MCF 10A (cell line): Measurements from ENCODE around the gene CFAP65. TPM values are rescaled to one million over a fixed set of nuclear protein-coding genes. Genes with fewer than 3 reads are reported as not detected.
A peak's percentile ranks its signal among the peaks of the same experiment; 100 is the strongest.

Experiments used
- BruUV-seq: library from RNA; stranded (reverse); fragments of 400-500 nt; replicated peaks from 2 replicates; lab custom pipeline; 2021; lab: Mats Ljungman, UMichigan
- CTCF ChIA-PET: fragments of 300-600 bp; sonication (Branson Sonifier 250); formaldehyde crosslinking; extraction: SDS; loops from one replicate; lab custom pipeline; 2021; ENCODE audit warnings: antibody characterized with exemption, inconsistent platforms; lab: Yijun Ruan, JAX
- POLR2A ChIA-PET: fragments of 300-600, 350-650 bp; sonication (Branson Sonifier 250); formaldehyde crosslinking; extraction: SDS; loops from one replicate; lab custom pipeline; 2020; ENCODE audit warnings: antibody characterized with exemption, inconsistent platforms; lab: Yijun Ruan, JAX
- DNase-seq: peaks from one replicate; pipeline ENCODE4 v3.0.0-alpha.2; 2018; ENCODE audit not compliant: unreplicated experiment
- H3K27ac Mint-ChIP-seq: one replicate; pipeline ENCODE4 v1.8.0; 2022; ENCODE audit warnings: mild to moderate bottlenecking, low read depth, mixed read lengths; ENCODE audit not compliant: unreplicated experiment
- H3K27me3 Mint-ChIP-seq: one replicate; pipeline ENCODE4 v1.8.0; 2022; ENCODE audit warnings: mixed read lengths; ENCODE audit not compliant: insufficient read depth, unreplicated experiment
- H3K36me3 Mint-ChIP-seq: one replicate; pipeline ENCODE4 v1.8.0; 2022; ENCODE audit warnings: mild to moderate bottlenecking, moderate library complexity, mixed read lengths; ENCODE audit not compliant: insufficient read depth, unreplicated experiment
- H3K4me1 Mint-ChIP-seq: one replicate; pipeline ENCODE4 v1.8.0; 2022; ENCODE audit warnings: mixed read lengths; ENCODE audit not compliant: insufficient read depth, unreplicated experiment
- H3K4me3 Mint-ChIP-seq: one replicate; pipeline ENCODE4 v1.8.0; 2022; ENCODE audit warnings: mild to moderate bottlenecking, moderate library complexity, mixed read lengths; ENCODE audit not compliant: unreplicated experiment
- H3K9me3 Mint-ChIP-seq: one replicate; pipeline ENCODE4 v1.8.0; 2022; ENCODE audit warnings: mixed read lengths; ENCODE audit not compliant: unreplicated experiment
- intact Hi-C: fragments of 100-400 bp; cut with micrococcal nuclease; formaldehyde crosslinking; loops from 2 replicates; pipeline ENCODE4 v1.14.1; 2022
- total RNA-seq: library from RNA; stranded (reverse); gene quantifications from 2 replicates; pipeline ENCODE4 v1.2.3, GENCODE V29; 2022
- TF ChIP-seq, protein P1 (sequence below): fragments of 200-600 bp; IDR thresholded peaks from one replicate; pipeline ENCODE4 v1.8.0; 2022; ENCODE audit warnings: antibody characterized with exemption, mild to moderate bottlenecking; ENCODE audit not compliant: unreplicated experiment

The CFAP65 gene
- total RNA-seq, 1 experiment from 2014 or later, result not detected

DNA sequence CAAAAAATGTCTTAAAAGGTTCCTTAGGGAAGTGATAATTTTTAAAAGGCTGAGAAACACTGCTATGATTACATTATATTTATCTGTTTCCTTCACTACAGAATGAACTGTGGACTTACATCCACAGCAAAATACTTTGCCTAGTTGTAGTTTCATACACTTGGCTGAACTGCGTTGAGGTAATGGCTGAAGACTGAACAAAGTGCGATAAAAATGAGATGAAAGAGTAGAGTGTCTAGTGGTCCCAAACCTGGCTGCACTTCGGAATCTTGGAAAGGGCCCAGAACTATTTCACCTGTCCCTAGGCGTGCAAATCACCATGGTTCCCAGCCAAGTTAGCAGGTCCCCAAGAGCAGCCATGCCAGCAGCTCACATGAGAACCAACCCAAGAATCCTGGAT is 37.6 kb upstream of the CFAP65 start:
- TF ChIP-seq, protein P1, sequence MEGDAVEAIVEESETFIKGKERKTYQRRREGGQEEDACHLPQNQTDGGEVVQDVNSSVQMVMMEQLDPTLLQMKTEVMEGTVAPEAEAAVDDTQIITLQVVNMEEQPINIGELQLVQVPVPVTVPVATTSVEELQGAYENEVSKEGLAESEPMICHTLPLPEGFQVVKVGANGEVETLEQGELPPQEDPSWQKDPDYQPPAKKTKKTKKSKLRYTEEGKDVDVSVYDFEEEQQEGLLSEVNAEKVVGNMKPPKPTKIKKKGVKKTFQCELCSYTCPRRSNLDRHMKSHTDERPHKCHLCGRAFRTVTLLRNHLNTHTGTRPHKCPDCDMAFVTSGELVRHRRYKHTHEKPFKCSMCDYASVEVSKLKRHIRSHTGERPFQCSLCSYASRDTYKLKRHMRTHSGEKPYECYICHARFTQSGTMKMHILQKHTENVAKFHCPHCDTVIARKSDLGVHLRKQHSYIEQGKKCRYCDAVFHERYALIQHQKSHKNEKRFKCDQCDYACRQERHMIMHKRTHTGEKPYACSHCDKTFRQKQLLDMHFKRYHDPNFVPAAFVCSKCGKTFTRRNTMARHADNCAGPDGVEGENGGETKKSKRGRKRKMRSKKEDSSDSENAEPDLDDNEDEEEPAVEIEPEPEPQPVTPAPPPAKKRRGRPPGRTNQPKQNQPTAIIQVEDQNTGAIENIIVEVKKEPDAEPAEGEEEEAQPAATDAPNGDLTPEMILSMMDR, result no peak
- ChIA-PET CTCF (interaction anchor here (0.6 to 2.1 kb wide), 3 partner anchors 14 to 202 kb away, joined by 4 to 9 read pairs (median 4); no protein-coding TSS in a partner anchor), POLR2A (no interaction called here)
- H3K9me3 Mint-ChIP-seq, result no peaks in the 10 kb centered on the region
- H3K36me3 Mint-ChIP-seq, result peaks cover 25% of the 10 kb centered on the region
- intact Hi-C loops, result loop anchor here (5.0 kb wide), 1 partner anchor 38 kb away; no protein-coding TSS in a partner anchor
- H3K4me3 Mint-ChIP-seq, result no peak overlapping the region
- DNase-seq, result no peak
- H3K27ac Mint-ChIP-seq, result no peak overlapping the region
- no peaks in the 10 kb centered on the region for H3K4me1 Mint-ChIP-seq
- no peaks in the 10 kb centered on the region for H3K27me3 Mint-ChIP-seq
- no TSS peak for BruUV-seq

DNA sequence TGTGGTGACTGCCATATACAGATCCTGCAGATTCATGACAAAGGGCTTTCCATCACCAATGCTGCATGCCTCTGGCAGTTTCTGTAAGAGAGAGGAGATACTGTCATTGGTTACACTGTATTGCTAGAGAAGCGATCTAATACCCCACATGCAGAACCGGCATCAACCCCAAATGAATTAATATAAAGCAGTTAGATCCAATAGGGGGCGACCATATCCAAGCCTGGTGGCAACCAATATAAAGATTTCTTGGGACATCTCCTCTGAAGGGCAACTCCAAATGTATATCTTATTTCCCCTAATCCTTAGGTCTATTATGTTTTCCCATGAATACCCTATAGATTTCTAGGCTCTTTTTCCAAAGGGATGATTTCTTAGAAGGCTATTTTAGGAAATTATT is 36.8 kb upstream of the CFAP65 start:
- H3K27me3 Mint-ChIP-seq, result no peaks in the 10 kb centered on the region
- H3K36me3 Mint-ChIP-seq, result peaks cover 25% of the 10 kb centered on the region
- no peak overlapping the region for H3K27ac Mint-ChIP-seq
- BruUV-seq, result no TSS peak
- ChIA-PET POLR2A (no interaction called here), CTCF (no interaction called here)
- no peaks in the 10 kb centered on the region for H3K9me3 Mint-ChIP-seq
- H3K4me1 Mint-ChIP-seq, result no peaks in the 10 kb centered on the region
- intact Hi-C loops, result loop anchor here (5.0 kb wide), 1 partner anchor 39 kb away; no protein-coding TSS in a partner anchor
- TF ChIP-seq, protein P1, result no peak
- no peak overlapping the region for H3K4me3 Mint-ChIP-seq
- DNase-seq, result no peak

DNA sequence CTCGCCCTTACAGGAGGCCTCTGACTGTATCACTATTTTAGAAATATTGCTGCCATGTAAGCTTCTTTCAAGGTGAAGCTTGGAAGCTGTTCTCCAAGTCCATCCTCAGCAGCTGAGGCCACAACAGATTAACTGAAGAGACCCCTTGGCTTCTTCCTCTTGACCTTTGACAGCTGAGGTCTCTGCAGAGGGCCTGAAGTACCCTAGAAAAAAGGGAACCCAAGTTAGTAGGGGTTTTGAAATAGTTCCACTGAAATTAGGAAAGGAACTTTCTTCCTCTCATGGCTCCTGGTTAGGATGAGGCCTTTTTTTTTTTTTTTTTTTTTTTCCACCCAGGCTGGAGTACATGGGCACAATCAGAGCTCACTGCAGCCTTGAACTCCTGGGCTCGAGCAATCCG is 34.9 kb upstream of the CFAP65 start:
- POLR2A ChIA-PET, result no interaction called here
- Mint-ChIP-seq H3K27ac (no peak overlapping the region), H3K4me1 (peaks cover 8% of the 10 kb centered on the region), H3K9me3 (no peaks in the 10 kb centered on the region), H3K27me3 (no peaks in the 10 kb centered on the region), H3K36me3 (peaks cover 25% of the 10 kb centered on the region), H3K4me3 (no peak overlapping the region)
- no TSS peak for BruUV-seq
- DNase-seq, result no peak
- intact Hi-C loops, result loop anchor here (5.0 kb wide), 1 partner anchor 41 kb away; no protein-coding TSS in a partner anchor
- TF ChIP-seq, protein P1, result no peak
- CTCF ChIA-PET, result interaction anchor here (0.8 to 2.6 kb wide), 4 partner anchors 13 to 78 kb away, joined by 3 to 13 read pairs (median 4); no protein-coding TSS in a partner anchor

DNA sequence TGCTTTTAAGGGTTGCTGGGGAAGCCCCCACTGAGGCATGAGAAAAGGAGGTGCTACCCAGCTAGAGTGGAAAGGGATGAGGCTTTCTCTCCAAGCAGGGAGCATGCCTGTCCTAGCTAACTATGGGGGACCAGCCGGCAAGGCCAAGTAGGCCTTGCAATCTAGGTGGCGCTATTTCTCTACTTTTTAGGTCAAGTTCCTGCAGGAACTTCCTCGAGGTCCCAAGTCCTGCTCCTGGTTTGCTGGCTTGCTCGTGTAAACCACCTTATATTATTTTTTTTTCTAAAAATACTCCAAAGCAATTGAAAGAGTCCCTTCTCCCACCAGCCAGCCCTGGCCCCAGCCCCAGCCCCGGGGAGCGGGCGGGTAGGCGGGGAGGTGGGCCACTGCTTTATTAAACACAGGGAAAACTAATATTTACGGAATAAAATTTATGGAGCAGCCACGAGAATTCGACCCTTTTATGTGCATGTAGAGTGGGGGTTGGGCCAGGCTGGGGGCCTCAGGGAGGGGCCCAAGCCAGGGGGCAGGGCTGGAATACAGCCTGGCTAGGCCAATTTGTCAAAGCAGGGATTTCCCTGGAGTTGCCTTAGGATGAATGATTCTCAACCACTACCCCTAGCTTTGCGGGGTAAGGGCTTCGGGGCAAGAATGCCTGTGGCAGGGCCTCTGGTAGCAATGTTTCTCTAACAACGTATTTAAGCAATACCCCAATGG is 32.3 kb upstream of the CFAP65 start:
- peak; percentile 57 for DNase-seq
- BruUV-seq, result no TSS peak
- H3K27ac Mint-ChIP-seq, result peak overlapping the region; percentile 7
- TF ChIP-seq, protein P1, result peak; percentile 57
- no peaks in the 10 kb centered on the region for H3K27me3 Mint-ChIP-seq
- H3K4me3 Mint-ChIP-seq, result no peak overlapping the region
- intact Hi-C loops, result loop anchor here (1.0 kb wide), 1 partner anchor 82 kb away; no protein-coding TSS in a partner anchor
- H3K4me1 Mint-ChIP-seq, result peaks cover 13% of the 10 kb centered on the region
- H3K36me3 Mint-ChIP-seq, result peaks cover 31% of the 10 kb centered on the region
- POLR2A ChIA-PET, result interaction anchor here (1.0 kb wide), 1 partner anchor 46 kb away, joined by 3 read pairs; no protein-coding TSS in a partner anchor
- H3K9me3 Mint-ChIP-seq, result no peaks in the 10 kb centered on the region
- CTCF ChIA-PET, result interaction anchor here (0.6 to 5.2 kb wide), 14 partner anchors 8 to 422 kb away, joined by 3 to 34 read pairs (median 4); partner anchors contain the start of gene IHH
